HepG2 (cell line): ENCODE results near the gene EXO1. TPM values are rescaled to one million over a fixed set of nuclear protein-coding genes. Genes with fewer than 3 reads are reported as not detected.

Experiments used
- ATAC-seq: fragments of 200-7000 bp; cut with Tn5 transposase; 3 replicates; pipeline ENCODE4 v1.9.1; 2020; ENCODE audit warnings: mild to moderate bottlenecking, moderate library complexity
- BruUV-seq: library from RNA; stranded (reverse); fragments of 400-500 nt; replicated peaks from 2 replicates; lab custom pipeline; 2021; lab: Mats Ljungman, UMichigan
- CTCF ChIA-PET: fragments of 300-600 bp; formaldehyde crosslinking; extraction: SDS; loops from one replicate; lab custom pipeline; 2021; ENCODE audit warnings: low total read pairs, inconsistent platforms, low intra/inter-chr PET ratio; lab: Yijun Ruan, JAX
- POLR2A ChIA-PET: fragments of 350-600 bp; sonication (Branson Sonifier 250); formaldehyde crosslinking; loops from one replicate; lab custom pipeline; 2020; ENCODE audit warnings: antibody characterized with exemption, inconsistent platforms; lab: Yijun Ruan, JAX
- DNase-seq: peaks from one replicate; pipeline ENCODE4 v3.0.0-alpha.2; 2015; ENCODE audit warnings: low spot score
- FAIRE-seq: peaks from 3 replicates; lab custom pipeline; 2011; peaks lifted over from hg19 to GRCh38; lab: Jason Lieb, UNC
- H2AFZ ChIP-seq: one replicate; pipeline ENCODE4 v1.6.1; 2011; ENCODE audit warnings: low read length, inconsistent platforms
- H3K27ac ChIP-seq: fragments of 300-600 bp; 3 replicates; pipeline ENCODE4 v1.8.0; 2011; ENCODE audit warnings: mixed run types, mild to moderate bottlenecking, mixed read lengths, low read length, inconsistent platforms; ENCODE audit not compliant: insufficient read depth; ENCODE audit errors: extremely low read length
- H3K27me3 ChIP-seq, 2 experiments: fragments of 200-600 bp in 1 of 2; 2 replicates in 1 of 2; 3 replicates in 1 of 2; pipeline versions ENCODE4 v1.6.0 to v1.8.0; 2011; ENCODE audit warnings: low read length in 2 of 2, mild to moderate bottlenecking in 2 of 2, moderate library complexity in 2 of 2, inconsistent platforms in 1 of 2; ENCODE audit not compliant: insufficient read depth in 2 of 2, control insufficient read depth in 1 of 2
- H3K36me3 ChIP-seq, 2 experiments: fragments of 200-600 bp in 1 of 2; replicated peaks in 1 of 2; 2 replicates in 1 of 2; 3 replicates in 1 of 2; pipeline versions ENCODE4 v1.5.1 to v1.8.0; 2011; ENCODE audit warnings: low read length in 2 of 2, inconsistent platforms in 1 of 2; ENCODE audit not compliant: insufficient read depth in 2 of 2, control insufficient read depth in 1 of 2
- H3K4me1 ChIP-seq: 2 replicates; pipeline ENCODE4 v1.5.1; 2012; ENCODE audit warnings: low read length, inconsistent platforms; ENCODE audit not compliant: insufficient read depth
- H3K4me2 ChIP-seq: 2 replicates; pipeline ENCODE4 v1.6.0; 2011; ENCODE audit warnings: low read depth, low read length, inconsistent platforms
- H3K4me3 ChIP-seq, 3 experiments: fragments of 200-600 bp in 1 of 3; sonication (generic), shearing (Covaris generic) in 1 of 3; replicated peaks in 1 of 3; 2 replicates each; pipeline ENCODE4 v1.5.1; 2011 to 2016; ENCODE audit warnings: low read length in 3 of 3, inconsistent platforms in 2 of 3, low read depth in 2 of 3, mild to moderate bottlenecking in 2 of 3, control low read depth in 1 of 3, mixed read lengths in 1 of 3; ENCODE audit not compliant: insufficient read depth in 1 of 3
- H3K79me2 ChIP-seq: one replicate; pipeline ENCODE4 v1.6.1; 2011; ENCODE audit warnings: low read length, inconsistent platforms; ENCODE audit not compliant: insufficient read depth
- H3K9ac ChIP-seq: 2 replicates; pipeline ENCODE4 v1.6.0; 2011; ENCODE audit warnings: mild to moderate bottlenecking, low read depth, low read length, inconsistent platforms; ENCODE audit not compliant: insufficient read depth
- H3K9me3 ChIP-seq: 2 replicates; pipeline ENCODE4 v1.5.1; 2012; ENCODE audit warnings: mild to moderate bottlenecking, low read length
- H4K20me1 ChIP-seq: 2 replicates; pipeline ENCODE4 v1.6.0; 2011; ENCODE audit warnings: inconsistent platforms, mild to moderate bottlenecking, low read length, moderate library complexity; ENCODE audit not compliant: insufficient read depth
- ESRRA ChIP-seq: sonication (generic); formaldehyde crosslinking; IDR thresholded peaks from 2 replicates; pipeline ENCODE4 v1.5.1; 2020; ENCODE audit warnings: mild to moderate bottlenecking, low read depth, missing genetic modification reagents
- HDAC2 ChIP-seq: sonication (generic); formaldehyde crosslinking; IDR thresholded peaks from 2 replicates; pipeline ENCODE4 v1.4.0; 2020; ENCODE audit warnings: missing genetic modification reagents
- NAIF1 ChIP-seq: sonication (generic); formaldehyde crosslinking; IDR thresholded peaks from 2 replicates; pipeline ENCODE4 v1.5.0; 2020; ENCODE audit warnings: mild to moderate bottlenecking, missing genetic modification reagents, borderline replicate concordance
- NRL ChIP-seq: sonication (generic); formaldehyde crosslinking; IDR thresholded peaks from 2 replicates; pipeline ENCODE4 v1.5.0; 2020; ENCODE audit warnings: missing genetic modification reagents, mild to moderate bottlenecking, moderate library complexity, borderline replicate concordance
- ZNF816 ChIP-seq: sonication (generic); formaldehyde crosslinking; IDR thresholded peaks from 2 replicates; pipeline ENCODE4 v1.8.0; 2022; ENCODE audit warnings: missing genetic modification reagents, mild to moderate bottlenecking, borderline replicate concordance
- ZZZ3 ChIP-seq: sonication (generic); formaldehyde crosslinking; IDR thresholded peaks from 2 replicates; pipeline ENCODE4 v1.4.0; 2020; ENCODE audit warnings: missing genetic modification reagents, mild to moderate bottlenecking, borderline replicate concordance
- WGBS: methylation state at CpG from one replicate; pipeline ENCODE4 v1.1.6; 2017; ENCODE audit warnings: low lambda C conversion rate; 5-methylcytosine and 5-hydroxymethylcytosine counted together
- in situ Hi-C: cut with HindIII; loops from 2 replicates; pipeline ENCODE4 v1.10.0; 2017; ENCODE audit warnings: low pct_unique_long_range_greater_than_20kb; ENCODE audit not compliant: extremely low pct_ligation_motif_present
- intact Hi-C: fragments of 100-400 bp; cut with micrococcal nuclease; formaldehyde crosslinking; loops from one replicate; pipeline ENCODE4 v1.10.0; 2022; ENCODE audit not compliant: unreplicated experiment
- polyA plus RNA-seq, 8 experiments: library from polyadenylated mRNA; depleted of rRNA in 3 of 8; stranded (reverse) in 7 of 8; unstranded in 1 of 8; fragments of >200 nt; fragmentation: Illumina TruSeq in 4 of 8; extraction: Trizol in 4 of 8; gene quantifications; 2 replicates each; pipeline versions ENCODE4 v1.2.1 to v1.2.3, GENCODE V29; 2011 to 2016; ENCODE audit warnings: low read depth in 4 of 8, missing spikeins in 1 of 8, mixed read lengths in 1 of 8; ENCODE audit not compliant: insufficient read depth in 1 of 8
- total RNA-seq, 5 experiments: library from RNA; depleted of rRNA; stranded (reverse); fragments of >200 nt; fragmentation: Illumina TruSeq; extraction: Trizol; gene quantifications; 2 replicates each; pipeline ENCODE4 v1.2.3, GENCODE V29; 2016; ENCODE audit warnings: low read depth in 1 of 5
- TF ChIP-seq, protein P1 (sequence below): sonication (generic); formaldehyde crosslinking; IDR thresholded peaks from 2 replicates; pipeline ENCODE4 v1.4.0; 2020; ENCODE audit warnings: missing genetic modification reagents, borderline replicate concordance
- TF ChIP-seq, protein P2 (sequence below): IDR thresholded peaks from 2 replicates; pipeline ENCODE4 v1.6.1; 2016; ENCODE audit warnings: missing biosample characterization, missing genetic modification reagents, low read depth
- TF ChIP-seq, protein P3 (sequence below): sonication (generic); formaldehyde crosslinking; IDR thresholded peaks from 2 replicates; pipeline ENCODE4 v1.5.1; 2020; ENCODE audit warnings: mild to moderate bottlenecking, missing genetic modification reagents, borderline replicate concordance

The EXO1 gene
- total and polyA plus RNA-seq, 2 of the 13 experiments (the other 11 are each of a cell fraction or from before 2014, with no cell fraction given) = 3.2 to 26.1 TPM

DNA sequence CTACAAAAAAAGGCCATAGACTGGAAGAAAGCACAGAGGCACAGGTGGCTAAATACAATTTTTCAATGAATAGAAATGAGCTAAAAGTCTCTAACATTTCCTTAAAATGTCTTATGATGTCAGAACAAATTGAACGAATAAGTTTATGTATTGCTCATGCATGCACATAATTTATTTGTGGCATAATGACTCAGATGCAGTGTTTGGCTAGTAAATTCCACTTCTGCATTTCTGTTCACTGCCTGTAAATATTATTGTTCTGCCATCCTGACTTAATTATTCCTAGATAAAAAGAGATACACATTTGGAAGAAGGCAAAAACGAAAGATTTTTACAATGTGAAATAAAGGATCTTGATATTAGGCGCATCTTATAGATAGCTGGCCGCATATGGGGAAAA lies 26.6 kb upstream of the EXO1 start:
- Histone ChIP-seq H4K20me1 (no peaks in the 10 kb centered on the region), H3K9ac (no peak overlapping the region), H2AFZ (no peak overlapping the region), H3K27me3 (no peaks in the 10 kb centered on the region; a peak in 1 of 5 replicates), H3K36me3 (no peaks in the 10 kb centered on the region), H3K9me3 (no peaks in the 10 kb centered on the region), H3K27ac (no peak overlapping the region), H3K79me2 (no peaks in the 10 kb centered on the region), H3K4me3 (no peak overlapping the region)
- CTCF ChIA-PET = no interaction called here
- intact Hi-C loops (no loop called here), in situ Hi-C loops (no loop called here)
- no peak for DNase-seq
- no TSS peak for BruUV-seq
- POLR2A ChIA-PET = no interaction called here
- 51% methylated on average over 4 of the region's 4 CpGs for WGBS
- FAIRE-seq = no peak
- no peak for TF ChIP-seq NAIF1
- TF ChIP-seq HDAC2 = no peak
- TF ChIP-seq ZZZ3 (CRISPR knock-in tag) = no peak
- no peak for TF ChIP-seq NRL
- TF ChIP-seq, protein P1, sequence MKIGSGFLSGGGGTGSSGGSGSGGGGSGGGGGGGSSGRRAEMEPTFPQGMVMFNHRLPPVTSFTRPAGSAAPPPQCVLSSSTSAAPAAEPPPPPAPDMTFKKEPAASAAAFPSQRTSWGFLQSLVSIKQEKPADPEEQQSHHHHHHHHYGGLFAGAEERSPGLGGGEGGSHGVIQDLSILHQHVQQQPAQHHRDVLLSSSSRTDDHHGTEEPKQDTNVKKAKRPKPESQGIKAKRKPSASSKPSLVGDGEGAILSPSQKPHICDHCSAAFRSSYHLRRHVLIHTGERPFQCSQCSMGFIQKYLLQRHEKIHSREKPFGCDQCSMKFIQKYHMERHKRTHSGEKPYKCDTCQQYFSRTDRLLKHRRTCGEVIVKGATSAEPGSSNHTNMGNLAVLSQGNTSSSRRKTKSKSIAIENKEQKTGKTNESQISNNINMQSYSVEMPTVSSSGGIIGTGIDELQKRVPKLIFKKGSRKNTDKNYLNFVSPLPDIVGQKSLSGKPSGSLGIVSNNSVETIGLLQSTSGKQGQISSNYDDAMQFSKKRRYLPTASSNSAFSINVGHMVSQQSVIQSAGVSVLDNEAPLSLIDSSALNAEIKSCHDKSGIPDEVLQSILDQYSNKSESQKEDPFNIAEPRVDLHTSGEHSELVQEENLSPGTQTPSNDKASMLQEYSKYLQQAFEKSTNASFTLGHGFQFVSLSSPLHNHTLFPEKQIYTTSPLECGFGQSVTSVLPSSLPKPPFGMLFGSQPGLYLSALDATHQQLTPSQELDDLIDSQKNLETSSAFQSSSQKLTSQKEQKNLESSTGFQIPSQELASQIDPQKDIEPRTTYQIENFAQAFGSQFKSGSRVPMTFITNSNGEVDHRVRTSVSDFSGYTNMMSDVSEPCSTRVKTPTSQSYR (CRISPR knock-in tag) = no peak
- TF ChIP-seq, protein P2, sequence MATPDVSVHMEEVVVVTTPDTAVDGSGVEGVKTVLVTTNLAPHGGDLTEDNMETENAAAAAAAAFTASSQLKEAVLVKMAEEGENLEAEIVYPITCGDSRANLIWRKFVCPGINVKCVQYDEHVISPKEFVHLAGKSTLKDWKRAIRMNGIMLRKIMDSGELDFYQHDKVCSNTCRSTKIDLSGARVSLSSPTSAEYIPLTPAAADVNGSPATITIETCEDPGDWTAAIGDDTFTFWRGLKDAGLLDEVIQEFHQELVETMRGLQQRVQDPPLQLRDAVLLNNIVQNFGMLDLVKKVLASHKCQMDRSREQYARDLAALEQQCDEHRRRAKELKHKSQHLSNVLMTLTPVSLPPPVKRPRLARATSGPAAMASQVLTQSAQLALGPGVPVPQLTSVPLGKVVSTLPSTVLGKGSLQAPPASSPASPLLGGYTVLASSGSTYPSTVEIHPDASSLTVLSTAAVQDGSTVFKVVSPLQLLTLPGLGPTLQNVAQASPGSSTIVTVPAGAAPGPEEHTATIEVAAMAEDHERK (CRISPR knock-in tag) = no peak
- TF ChIP-seq, protein P3, sequence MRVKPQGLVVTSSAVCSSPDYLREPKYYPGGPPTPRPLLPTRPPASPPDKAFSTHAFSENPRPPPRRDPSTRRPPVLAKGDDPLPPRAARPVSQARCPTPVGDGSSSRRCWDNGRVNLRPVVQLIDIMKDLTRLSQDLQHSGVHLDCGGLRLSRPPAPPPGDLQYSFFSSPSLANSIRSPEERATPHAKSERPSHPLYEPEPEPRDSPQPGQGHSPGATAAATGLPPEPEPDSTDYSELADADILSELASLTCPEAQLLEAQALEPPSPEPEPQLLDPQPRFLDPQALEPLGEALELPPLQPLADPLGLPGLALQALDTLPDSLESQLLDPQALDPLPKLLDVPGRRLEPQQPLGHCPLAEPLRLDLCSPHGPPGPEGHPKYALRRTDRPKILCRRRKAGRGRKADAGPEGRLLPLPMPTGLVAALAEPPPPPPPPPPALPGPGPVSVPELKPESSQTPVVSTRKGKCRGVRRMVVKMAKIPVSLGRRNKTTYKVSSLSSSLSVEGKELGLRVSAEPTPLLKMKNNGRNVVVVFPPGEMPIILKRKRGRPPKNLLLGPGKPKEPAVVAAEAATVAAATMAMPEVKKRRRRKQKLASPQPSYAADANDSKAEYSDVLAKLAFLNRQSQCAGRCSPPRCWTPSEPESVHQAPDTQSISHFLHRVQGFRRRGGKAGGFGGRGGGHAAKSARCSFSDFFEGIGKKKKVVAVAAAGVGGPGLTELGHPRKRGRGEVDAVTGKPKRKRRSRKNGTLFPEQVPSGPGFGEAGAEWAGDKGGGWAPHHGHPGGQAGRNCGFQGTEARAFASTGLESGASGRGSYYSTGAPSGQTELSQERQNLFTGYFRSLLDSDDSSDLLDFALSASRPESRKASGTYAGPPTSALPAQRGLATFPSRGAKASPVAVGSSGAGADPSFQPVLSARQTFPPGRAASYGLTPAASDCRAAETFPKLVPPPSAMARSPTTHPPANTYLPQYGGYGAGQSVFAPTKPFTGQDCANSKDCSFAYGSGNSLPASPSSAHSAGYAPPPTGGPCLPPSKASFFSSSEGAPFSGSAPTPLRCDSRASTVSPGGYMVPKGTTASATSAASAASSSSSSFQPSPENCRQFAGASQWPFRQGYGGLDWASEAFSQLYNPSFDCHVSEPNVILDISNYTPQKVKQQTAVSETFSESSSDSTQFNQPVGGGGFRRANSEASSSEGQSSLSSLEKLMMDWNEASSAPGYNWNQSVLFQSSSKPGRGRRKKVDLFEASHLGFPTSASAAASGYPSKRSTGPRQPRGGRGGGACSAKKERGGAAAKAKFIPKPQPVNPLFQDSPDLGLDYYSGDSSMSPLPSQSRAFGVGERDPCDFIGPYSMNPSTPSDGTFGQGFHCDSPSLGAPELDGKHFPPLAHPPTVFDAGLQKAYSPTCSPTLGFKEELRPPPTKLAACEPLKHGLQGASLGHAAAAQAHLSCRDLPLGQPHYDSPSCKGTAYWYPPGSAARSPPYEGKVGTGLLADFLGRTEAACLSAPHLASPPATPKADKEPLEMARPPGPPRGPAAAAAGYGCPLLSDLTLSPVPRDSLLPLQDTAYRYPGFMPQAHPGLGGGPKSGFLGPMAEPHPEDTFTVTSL (CRISPR knock-in tag) = no peak
- TF ChIP-seq ESRRA (CRISPR knock-in tag) = no peak
- TF ChIP-seq ZNF816 (CRISPR knock-in tag) = no peak
- TF ChIP-seq, all 625 proteins: peak for 0
- Histone ChIP-seq H3K4me2 (no peak overlapping the region), H3K4me1 (no peaks in the 10 kb centered on the region)
- no peak for ATAC-seq
